H1 (cell line): ENCODE results near the gene CYP2E1. TPM values are rescaled to one million over a fixed set of nuclear protein-coding genes. Genes with fewer than 3 reads are reported as not detected.

Experiments used
- CTCF ChIA-PET: fragments of 300-600 bp; sonication (Branson Sonifier 250); formaldehyde crosslinking; loops from one replicate; lab custom pipeline; 2021; ENCODE audit not compliant: partially characterized antibody; lab: Charles Lee
- POLR2A ChIA-PET: fragments of 300-600 bp; sonication (Branson Sonifier 250); formaldehyde crosslinking; loops from one replicate; lab custom pipeline; 2021; ENCODE audit warnings: inconsistent platforms; ENCODE audit not compliant: partially characterized antibody; lab: Charles Lee
- DNase-seq, 2 experiments: peaks; one replicate each; pipeline versions ENCODE4 v3.0.0 to v3.0.0-alpha.2; 2010 to 2022; ENCODE audit warnings: low spot score in 2 of 2, low read depth in 1 of 2, mixed read lengths in 1 of 2
- FAIRE-seq: peaks from 2 replicates; lab custom pipeline; 2011; peaks lifted over from hg19 to GRCh38; lab: Jason Lieb, UNC
- H2AFZ ChIP-seq: 2 replicates; pipeline ENCODE4 v1.8.1; 2012; ENCODE audit warnings: low read length, inconsistent platforms
- H2AK5ac ChIP-seq: 2 replicates; pipeline ENCODE4 v1.6.1; 2013; ENCODE audit warnings: low read depth, low read length
- H2BK120ac ChIP-seq: replicated peaks from 2 replicates; pipeline ENCODE3; 2013; ENCODE audit warnings: low read depth, low read length, inconsistent platforms
- H2BK12ac ChIP-seq: 2 replicates; pipeline ENCODE4 v1.6.1; 2013; ENCODE audit warnings: low read depth, low read length
- H2BK15ac ChIP-seq: 2 replicates; pipeline ENCODE4 v1.6.1; 2013; ENCODE audit warnings: low read length
- H2BK20ac ChIP-seq: 2 replicates; pipeline ENCODE4 v1.6.1; 2013; ENCODE audit warnings: low read length
- H2BK5ac ChIP-seq: 2 replicates; pipeline ENCODE4 v1.6.1; 2013; ENCODE audit warnings: low read depth, low read length
- H3K14ac ChIP-seq: 2 replicates; pipeline ENCODE4 v1.6.1; 2013; ENCODE audit warnings: inconsistent platforms; ENCODE audit not compliant: insufficient read length
- H3K18ac ChIP-seq: 2 replicates; pipeline ENCODE4 v1.6.1; 2013; ENCODE audit warnings: low read length; ENCODE audit errors: extremely low read depth
- H3K23ac ChIP-seq: 2 replicates; pipeline ENCODE4 v1.6.1; 2013; ENCODE audit warnings: inconsistent platforms; ENCODE audit not compliant: insufficient read length
- H3K23me2 ChIP-seq: 2 replicates; pipeline ENCODE4 v1.6.1; 2013; ENCODE audit warnings: low read depth, low read length
- H3K27ac ChIP-seq: 2 replicates; pipeline ENCODE4 v1.6.1; 2011; ENCODE audit warnings: low read depth, low read length, inconsistent platforms
- H3K27me3 ChIP-seq, 4 experiments: replicated peaks in 1 of 4; 1 replicate in 1 of 4; 2 replicates in 3 of 4; pipeline versions ENCODE4 v1.6.1 to v1.8.1; 2011 to 2013; ENCODE audit warnings: low read length in 3 of 4, mild to moderate bottlenecking in 3 of 4, inconsistent platforms in 2 of 4, mixed read lengths in 2 of 4, moderate library complexity in 1 of 4; ENCODE audit not compliant: control insufficient read depth in 3 of 4, insufficient read depth in 3 of 4; ENCODE audit errors: extremely low read depth in 1 of 4
- H3K36me3 ChIP-seq, 4 experiments: 2 replicates each; pipeline versions ENCODE4 v1.6.1 to v1.8.1; 2011 to 2013; ENCODE audit warnings: mild to moderate bottlenecking in 4 of 4, low read length in 3 of 4, moderate library complexity in 2 of 4, control low read depth in 1 of 4, inconsistent platforms in 1 of 4; ENCODE audit not compliant: insufficient read depth in 4 of 4, control insufficient read depth in 2 of 4
- H3K4ac ChIP-seq: replicated peaks from 2 replicates; pipeline ENCODE3; 2013; ENCODE audit warnings: low read length, low read depth, mixed read lengths, inconsistent platforms; ENCODE audit not compliant: insufficient read length
- H3K4me1 ChIP-seq, 4 experiments: replicated peaks in 1 of 4; 1 replicate in 1 of 4; 2 replicates in 3 of 4; pipeline versions ENCODE4 v1.6.1 to v1.8.1; 2011 to 2013; ENCODE audit warnings: low read length in 3 of 4, inconsistent platforms in 2 of 4, mixed read lengths in 1 of 4; ENCODE audit not compliant: insufficient read depth in 4 of 4, control insufficient read depth in 3 of 4
- H3K4me2 ChIP-seq, 2 experiments: 2 replicates each; pipeline versions ENCODE4 v1.6.1 to v1.8.1; 2011 to 2013; ENCODE audit warnings: low read depth in 2 of 2, low read length in 2 of 2, control low read depth in 1 of 2, inconsistent platforms in 1 of 2, mild to moderate bottlenecking in 1 of 2; ENCODE audit not compliant: insufficient read depth in 1 of 2
- H3K4me3 ChIP-seq, 4 experiments: fragments of 200-600, 300-600 bp in 1 of 4; sonication (generic), shearing (Covaris generic), sonication (Bioruptor Twin) in 1 of 4; 2 replicates each; pipeline versions ENCODE4 v1.5.1 to v1.8.1; 2011 to 2016; ENCODE audit warnings: low read length in 4 of 4, low read depth in 3 of 4, control low read depth in 2 of 4, inconsistent platforms in 2 of 4, mild to moderate bottlenecking in 2 of 4, mixed read lengths in 1 of 4, moderate library complexity in 1 of 4; ENCODE audit not compliant: insufficient read depth in 2 of 4; ENCODE audit errors: extremely low read depth in 1 of 4
- H3K56ac ChIP-seq: replicated peaks from 2 replicates; pipeline ENCODE3; 2013; ENCODE audit warnings: low read depth, mild to moderate bottlenecking, mixed read lengths, low read length, inconsistent platforms; ENCODE audit not compliant: insufficient read length
- H3K79me1 ChIP-seq: 2 replicates; pipeline ENCODE4 v1.6.1; 2013; ENCODE audit warnings: low read depth, low read length, control low read depth
- H3K79me2 ChIP-seq, 2 experiments: 2 replicates each; pipeline versions ENCODE4 v1.6.1 to v1.8.1; 2012 to 2013; ENCODE audit warnings: low read length in 2 of 2, mild to moderate bottlenecking in 2 of 2, inconsistent platforms in 1 of 2; ENCODE audit not compliant: insufficient read depth in 2 of 2, control insufficient read depth in 1 of 2
- H3K9ac ChIP-seq, 4 experiments: replicated peaks in 1 of 4; 1 replicate in 1 of 4; 2 replicates in 3 of 4; pipeline versions ENCODE4 v1.6.1 to v1.8.1; 2011 to 2013; ENCODE audit warnings: low read depth in 3 of 4, low read length in 3 of 4, control low read depth in 2 of 4, mild to moderate bottlenecking in 2 of 4, moderate library complexity in 2 of 4, inconsistent platforms in 1 of 4; ENCODE audit errors: extremely low read depth in 1 of 4
- H3K9me3 ChIP-seq, 2 experiments: 2 replicates each; pipeline versions ENCODE4 v1.6.1 to v1.8.1; 2012 to 2013; ENCODE audit warnings: mild to moderate bottlenecking in 2 of 2, moderate library complexity in 2 of 2, control low read depth in 1 of 2, inconsistent platforms in 1 of 2, low read depth in 1 of 2, low read length in 1 of 2, mixed read lengths in 1 of 2; ENCODE audit not compliant: insufficient read depth in 2 of 2
- H4K20me1 ChIP-seq, 2 experiments: replicated peaks in 1 of 2; 2 replicates each; pipeline versions ENCODE3 to v1.8.1; 2011 to 2013; ENCODE audit warnings: inconsistent platforms in 2 of 2, low read length in 2 of 2, mild to moderate bottlenecking in 1 of 2; ENCODE audit not compliant: insufficient read depth in 2 of 2, control insufficient read depth in 1 of 2
- H4K5ac ChIP-seq: 2 replicates; pipeline ENCODE4 v1.6.1; 2013; ENCODE audit warnings: low read length, low read depth, mixed read lengths, inconsistent platforms; ENCODE audit not compliant: insufficient read length
- H4K8ac ChIP-seq: 2 replicates; pipeline ENCODE4 v1.8.0; 2013; ENCODE audit warnings: mild to moderate bottlenecking, moderate library complexity, low read length, inconsistent platforms; ENCODE audit not compliant: insufficient read depth; ENCODE audit errors: extremely low read depth
- H4K91ac ChIP-seq: replicated peaks from 2 replicates; pipeline ENCODE3; 2013; ENCODE audit warnings: low read length, mixed read lengths, inconsistent platforms; ENCODE audit not compliant: insufficient read length
- JUND ChIP-seq: IDR thresholded peaks from 2 replicates; pipeline ENCODE4 v1.6.1; 2011; ENCODE audit warnings: mild to moderate bottlenecking, improper control_type of control experiment, low read length
- WGBS, 2 experiments: shearing (Covaris generic) in 1 of 2; methylation state at CpG; one replicate each; pipeline versions ENCODE4 v1.1.6 to v1.1.7; 2013 to 2015; ENCODE audit warnings: low lambda C conversion rate in 2 of 2, mixed read lengths in 2 of 2, inconsistent platforms in 1 of 2, low coverage in 1 of 2, missing lambda C conversion rate in 1 of 2; ENCODE audit not compliant: insufficient replicate concordance in 2 of 2, insufficient coverage in 1 of 2, insufficient read length in 1 of 2; ENCODE audit errors: extremely low coverage in 1 of 2, missing lambda C conversion rate in 1 of 2; 5-methylcytosine and 5-hydroxymethylcytosine counted together
- polyA plus RNA-seq, 7 experiments: library from polyadenylated mRNA; depleted of rRNA in 3 of 7; stranded (reverse) in 5 of 7; unstranded in 2 of 7; fragments of >200 nt in 5 of 7; fragments of 200-250 nt in 2 of 7; gene quantifications; 1 replicate in 5 of 7; 2 replicates in 1 of 7; 4 replicates in 1 of 7; pipeline versions ENCODE4 v1.2.1 to v1.2.3, GENCODE V29; 2011 to 2013; ENCODE audit warnings: missing spikeins in 2 of 7, mixed read lengths in 2 of 7
- total RNA-seq: library from RNA; stranded (reverse); fragmentation: NEBNext Ultra II Directional; extraction: Animal tissue kit (Norgen Biotek cat#: 25700); gene quantifications from 2 replicates; pipeline ENCODE4 v1.2.1, GENCODE V29; 2021

CYP2E1 gene
- total and polyA plus RNA-seq, 2 of the 8 experiments (the other 6 are each of a cell fraction or from before 2014, with no cell fraction given), result 0.11 TPM; not detected in 1

GRCh38 chr10:133555521-133555920 is 28.4 kb downstream of the CYP2E1 start:
- Histone ChIP-seq H4K91ac (no peak overlapping the region), H3K4me3 (no peak overlapping the region), H3K4me1 (no peaks in the 10 kb centered on the region), H3K27me3 (no peaks in the 10 kb centered on the region)
- CTCF ChIA-PET, result no interaction called here
- no peak for TF ChIP-seq JUND
- TF ChIP-seq, all 59 proteins: peak for 0
- WGBS, 2 experiments, result 73% methylated on average over 8 of the region's 8 CpGs; no CpG with 5 or more reads in 1 of the 2 experiments
- H4K5ac ChIP-seq, result no peak overlapping the region
- no peak overlapping the region for H2AFZ ChIP-seq
- H2BK120ac ChIP-seq, result no peak overlapping the region
- H3K27ac ChIP-seq, result no peak overlapping the region
- no peak overlapping the region for H2BK15ac ChIP-seq
- DNase-seq, result no peak
- H3K79me2 ChIP-seq, result no peaks in the 10 kb centered on the region
- H3K4me2 ChIP-seq, result no peak overlapping the region
- no peak overlapping the region for H2BK12ac ChIP-seq
- POLR2A ChIA-PET, result no interaction called here
- no peak overlapping the region for H4K8ac ChIP-seq
- H2BK5ac ChIP-seq, result no peak overlapping the region
- H3K18ac ChIP-seq, result no peak overlapping the region
- H4K20me1 ChIP-seq, result no peaks in the 10 kb centered on the region
- H3K79me1 ChIP-seq, result no peaks in the 10 kb centered on the region
- H3K56ac ChIP-seq, result no peak overlapping the region
- H2AK5ac ChIP-seq, result no peak overlapping the region
- H3K9ac ChIP-seq, result no peak overlapping the region
- H3K23me2 ChIP-seq, result no peaks in the 10 kb centered on the region; the same call in 1 of the 2 replicates
- FAIRE-seq, result no peak
- H3K9me3 ChIP-seq, result peaks cover 79 to 92% of the 10 kb centered on the region in 2 experiments
- H3K36me3 ChIP-seq, result no peaks in the 10 kb centered on the region
- H3K14ac ChIP-seq, result no peak overlapping the region
- H3K23ac ChIP-seq, result no peak overlapping the region
- no peak overlapping the region for H3K4ac ChIP-seq
- no peak overlapping the region for H2BK20ac ChIP-seq
